Activated CD8-positive, alpha-beta T cell treated with anti-CD3 and anti-CD28 coated beads, Interleukin-2, amount 10 ng/mL, durations not matched to agents 7 days and 5 days (primary cell): ENCODE results near the gene ASB7. TPM values are rescaled to one million over a fixed set of nuclear protein-coding genes. Genes with fewer than 3 reads are reported as not detected.
"Not testable (repeated sequence)": the region's sequence is repeated elsewhere in the genome, so short reads cannot be mapped to it uniquely, and the experiment has no call there.

ENCODE experiments used
- ATAC-seq: fragments of 150-1000 bp; cut with Tn5 transposase; one replicate; pipeline ENCODE4 v1.10.0; 2021; ENCODE audit warnings: moderate library complexity
- CTCF ChIA-PET: fragments of 350-600 bp; sonication (Branson Sonifier 250); formaldehyde crosslinking; loops from one replicate; lab custom pipeline; 2021; ENCODE audit warnings: antibody characterized with exemption; lab: Charles Lee
- POLR2A ChIA-PET: fragments of 350-600 bp; sonication (Branson Sonifier 250); formaldehyde crosslinking; loops from one replicate; lab custom pipeline; 2021; ENCODE audit warnings: antibody characterized with exemption; lab: Charles Lee
- DNase-seq: peaks from one replicate; pipeline ENCODE4 v3.0.0-alpha.2; 2020
- H3K27ac Mint-ChIP-seq: one replicate; pipeline ENCODE4 v1.8.0; 2021; ENCODE audit warnings: mild to moderate bottlenecking, mixed read lengths
- H3K27me3 Mint-ChIP-seq: one replicate; pipeline ENCODE4 v1.8.0; 2021; ENCODE audit warnings: low read depth, mixed read lengths
- H3K36me3 Mint-ChIP-seq: one replicate; pipeline ENCODE4 v1.8.0; 2021; ENCODE audit warnings: low read depth, mixed read lengths
- H3K4me1 Mint-ChIP-seq: one replicate; pipeline ENCODE4 v1.8.0; 2021; ENCODE audit warnings: low read depth, mixed read lengths
- H3K4me3 Mint-ChIP-seq: one replicate; pipeline ENCODE4 v1.8.0; 2021; ENCODE audit warnings: mild to moderate bottlenecking, mixed read lengths
- H3K9me3 Mint-ChIP-seq: one replicate; pipeline ENCODE4 v1.8.0; 2022; ENCODE audit warnings: mixed read lengths; ENCODE audit not compliant: insufficient read depth
- total RNA-seq, 2 experiments: library from RNA; stranded (reverse); gene quantifications; one replicate each; pipeline ENCODE4 v1.2.3, GENCODE V29; 2021

Gene ASB7
- total RNA-seq, 2 experiments from 2014 or later = 17.7 to 18.5 TPM

DNA sequence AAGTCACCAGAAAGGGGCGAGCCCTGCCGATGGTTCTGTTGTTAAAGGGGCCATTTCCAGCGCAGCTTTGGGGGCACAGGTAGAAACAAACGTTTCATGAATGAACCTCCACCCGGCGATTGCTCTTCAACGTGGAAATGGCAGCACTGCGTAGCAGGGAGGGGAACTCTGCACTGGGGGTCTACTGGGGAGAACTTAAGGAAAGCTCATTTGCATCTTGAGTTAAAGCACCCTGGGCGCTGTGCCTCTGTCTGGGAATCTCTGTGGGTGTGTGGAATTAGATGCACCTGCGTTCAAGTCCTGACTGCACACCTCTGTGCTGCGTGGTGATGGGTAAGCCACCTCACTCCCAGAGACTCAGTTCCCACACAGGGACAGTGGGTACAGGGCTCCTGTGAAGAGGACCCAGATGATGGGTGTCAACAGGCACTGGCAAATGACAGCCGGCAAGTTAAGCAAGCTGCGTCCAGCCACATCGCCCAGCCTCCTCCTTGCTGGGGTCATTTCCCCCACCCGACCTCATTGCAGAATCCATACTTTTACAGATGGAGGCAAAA lies 68.8 kb downstream of the ASB7 start:
- DNase-seq = no peak
- ChIA-PET CTCF (interaction anchor here (0.7 kb wide), 1 partner anchor 329 kb away, joined by 3 read pairs; no protein-coding TSS in a partner anchor), POLR2A (no interaction called here)
- H3K4me1 Mint-ChIP-seq = no peaks in the 10 kb centered on the region
- peaks cover 4% of the 10 kb centered on the region for H3K27me3 Mint-ChIP-seq
- no peaks in the 10 kb centered on the region for H3K9me3 Mint-ChIP-seq
- H3K27ac Mint-ChIP-seq = no peak overlapping the region
- no peak overlapping the region for H3K4me3 Mint-ChIP-seq
- ATAC-seq = no peak
- no peaks in the 10 kb centered on the region for H3K36me3 Mint-ChIP-seq

DNA sequence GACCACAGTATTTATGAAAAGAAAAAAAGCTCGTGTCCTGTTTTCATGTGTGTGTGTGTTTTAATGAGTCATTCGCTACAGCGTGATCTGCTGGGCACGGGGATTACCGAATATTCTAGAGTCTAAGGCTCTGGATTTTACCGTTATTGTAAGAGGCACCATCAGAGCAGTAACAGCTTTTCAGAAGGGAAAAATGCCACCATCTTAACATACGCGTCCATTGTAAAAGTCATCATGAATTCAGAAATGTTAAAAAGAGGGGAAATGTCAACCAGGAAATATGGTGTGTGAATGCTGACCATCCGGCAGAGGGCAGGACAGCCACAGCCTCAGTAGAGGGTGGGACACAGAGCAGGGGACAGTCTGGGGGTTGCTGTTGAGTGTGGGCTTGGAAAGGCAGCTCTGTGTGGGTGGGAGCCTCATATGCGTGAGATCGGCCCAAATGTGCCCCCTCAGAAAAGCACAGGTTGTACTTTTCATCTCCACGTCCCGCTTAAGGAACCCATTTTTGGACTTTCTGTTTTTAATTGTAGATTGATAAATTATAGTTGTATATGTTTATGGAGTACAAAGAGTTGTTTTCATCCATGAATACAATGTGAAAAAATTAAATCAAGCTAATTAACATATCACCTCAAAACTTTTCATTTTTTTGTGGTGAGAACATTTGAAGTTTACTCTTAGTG lies 69.6 kb downstream of the ASB7 start:
- CTCF ChIA-PET = interaction anchor here (0.7 kb wide), 1 partner anchor 328 kb away, joined by 3 read pairs; no protein-coding TSS in a partner anchor
- Mint-ChIP-seq H3K36me3 (no peaks in the 10 kb centered on the region), H3K9me3 (no peaks in the 10 kb centered on the region), H3K27me3 (peaks cover 9% of the 10 kb centered on the region), H3K27ac (no peak overlapping the region), H3K4me1 (no peaks in the 10 kb centered on the region), H3K4me3 (no peak overlapping the region)
- POLR2A ChIA-PET = no interaction called here
- DNase-seq (no peak), ATAC-seq (no peak)

DNA sequence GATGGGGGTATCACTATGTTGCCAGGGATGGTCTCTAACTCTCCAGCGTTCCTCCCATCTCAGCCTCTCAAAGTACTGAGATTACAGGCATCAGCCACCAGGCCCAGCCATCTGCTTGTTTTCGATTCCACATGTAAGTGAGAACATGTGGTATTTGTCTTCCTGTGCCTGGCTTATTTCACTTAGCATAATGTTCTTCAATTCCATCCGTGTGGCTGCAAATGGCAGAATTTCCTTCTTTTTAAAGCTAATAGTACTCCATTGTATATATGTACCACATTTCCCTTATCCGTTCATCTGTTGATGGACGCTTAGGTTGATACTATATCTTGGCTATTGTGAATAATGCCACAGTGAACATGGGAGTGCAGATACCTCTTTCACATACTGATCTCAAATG lies 70.6 kb downstream of the ASB7 start:
- ATAC-seq = no peak
- CTCF ChIA-PET = no interaction called here
- Mint-ChIP-seq H3K4me3 (no peak overlapping the region), H3K4me1 (no peaks in the 10 kb centered on the region), H3K27me3 (peaks cover 11% of the 10 kb centered on the region), H3K27ac (no peak overlapping the region), H3K9me3 (no peaks in the 10 kb centered on the region), H3K36me3 (no peaks in the 10 kb centered on the region)
- DNase-seq = no peak
- POLR2A ChIA-PET = no interaction called here

DNA sequence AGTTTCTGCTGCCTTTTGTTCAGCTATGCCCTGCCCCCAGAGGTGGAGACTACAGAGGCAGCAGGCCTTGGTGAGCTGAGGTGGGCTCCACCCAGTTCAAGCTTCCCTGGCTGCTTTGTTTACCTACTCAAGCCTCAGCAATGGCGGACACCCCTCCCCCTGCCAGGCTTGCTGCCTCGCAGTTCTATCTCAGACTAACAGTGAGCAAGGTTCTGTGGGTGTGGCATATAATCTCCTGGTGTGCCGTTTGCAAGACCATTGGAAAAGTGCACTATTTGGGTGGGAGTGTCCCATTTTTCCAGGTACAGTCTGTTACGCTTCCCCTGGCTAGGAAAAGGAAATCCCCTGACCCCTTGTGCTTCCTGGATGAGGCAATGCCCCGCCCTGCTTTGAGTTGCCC lies 76.8 kb downstream of the ASB7 start:
- H3K36me3 Mint-ChIP-seq, H3K27ac Mint-ChIP-seq, DNase-seq, ATAC-seq, H3K4me3 Mint-ChIP-seq, CTCF ChIA-PET, H3K9me3 Mint-ChIP-seq, POLR2A ChIA-PET, H3K4me1 Mint-ChIP-seq: not testable (repeated sequence)
- peaks cover 14% of the 10 kb centered on the region for H3K27me3 Mint-ChIP-seq

DNA sequence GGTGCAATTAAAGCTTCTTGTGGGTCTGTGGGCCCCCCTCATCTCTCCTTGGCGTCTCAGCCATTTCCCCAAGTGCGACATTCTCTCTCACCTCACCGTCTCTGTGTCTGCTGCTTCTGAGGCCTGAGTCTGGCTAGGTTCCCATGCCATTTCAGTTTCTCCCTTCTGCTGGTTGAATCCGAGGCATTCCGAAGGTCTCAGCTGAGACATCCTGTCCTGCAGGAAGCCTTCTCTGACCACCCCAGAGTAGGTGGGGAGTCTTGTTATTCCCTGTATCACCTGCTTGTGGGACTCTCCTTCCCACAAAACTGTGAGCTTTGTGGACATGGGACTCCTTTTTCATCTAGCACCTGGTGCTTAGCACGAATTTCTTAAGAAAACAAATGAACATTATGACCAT lies 78.3 kb downstream of the ASB7 start:
- ChIA-PET POLR2A (no interaction called here), CTCF (no interaction called here)
- Mint-ChIP-seq H3K27me3 (peaks cover 13% of the 10 kb centered on the region), H3K4me1 (peaks cover 4% of the 10 kb centered on the region), H3K4me3 (no peak overlapping the region), H3K9me3 (no peaks in the 10 kb centered on the region), H3K27ac (no peak overlapping the region), H3K36me3 (no peaks in the 10 kb centered on the region)
- no peak for ATAC-seq
- no peak for DNase-seq

DNA sequence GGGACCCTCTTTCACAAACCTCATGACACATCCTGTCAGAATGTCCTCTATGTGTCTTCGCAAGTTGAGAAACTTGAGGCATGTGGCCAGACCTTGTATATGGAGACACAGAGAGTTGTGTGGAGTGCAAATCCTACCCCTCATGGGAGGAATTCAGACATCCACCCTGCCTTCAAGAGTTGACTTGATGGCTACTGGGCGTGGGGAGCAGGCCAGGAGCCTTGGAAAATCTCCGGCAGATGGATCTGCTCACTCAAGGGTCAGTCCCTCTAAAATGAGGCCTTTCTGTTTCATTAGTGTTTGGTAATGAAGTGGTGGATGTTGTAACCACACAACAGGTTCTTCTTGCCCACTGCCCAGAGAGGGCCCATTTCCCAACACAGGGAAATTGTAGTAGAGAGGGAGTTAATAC lies 79.0 kb downstream of the ASB7 start:
- Mint-ChIP-seq H3K27me3 (peaks cover 9% of the 10 kb centered on the region), H3K36me3 (no peaks in the 10 kb centered on the region), H3K27ac (no peak overlapping the region), H3K4me1 (peaks cover 4% of the 10 kb centered on the region), H3K9me3 (no peaks in the 10 kb centered on the region), H3K4me3 (no peak overlapping the region)
- ChIA-PET POLR2A (no interaction called here), CTCF (no interaction called here)
- ATAC-seq (no peak), DNase-seq (no peak)

DNA sequence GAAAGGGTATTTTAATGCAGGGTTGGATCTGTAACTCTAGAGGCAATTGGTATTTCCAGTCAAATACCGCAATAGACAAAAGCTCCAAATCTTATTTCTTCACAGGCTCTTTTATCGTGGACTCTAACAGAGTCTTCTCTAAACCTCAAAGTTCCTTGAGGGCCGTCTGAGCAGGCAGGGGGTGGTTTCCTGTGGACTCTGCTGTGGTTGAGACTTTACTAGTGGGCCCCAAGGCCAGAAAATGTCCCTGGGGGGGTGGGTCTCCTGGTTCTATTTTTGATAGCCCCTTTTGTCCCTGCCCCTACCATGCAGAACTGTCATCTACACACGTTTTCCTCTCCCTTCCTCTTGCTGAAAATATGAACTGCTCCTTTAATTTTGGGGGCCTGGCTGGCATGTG lies 80.1 kb downstream of the ASB7 start:
- ChIA-PET CTCF (interaction anchor here (1.2 kb wide), 1 partner anchor 190 kb away, joined by 3 read pairs; no protein-coding TSS in a partner anchor), POLR2A (no interaction called here)
- ATAC-seq (no peak), DNase-seq (no peak)
- no peak overlapping the region for H3K4me3 Mint-ChIP-seq
- H3K27me3 Mint-ChIP-seq = peaks cover 5% of the 10 kb centered on the region
- H3K36me3 Mint-ChIP-seq = no peaks in the 10 kb centered on the region
- H3K9me3 Mint-ChIP-seq = no peaks in the 10 kb centered on the region
- H3K4me1 Mint-ChIP-seq = peaks cover 4% of the 10 kb centered on the region
- H3K27ac Mint-ChIP-seq = no peak overlapping the region

DNA sequence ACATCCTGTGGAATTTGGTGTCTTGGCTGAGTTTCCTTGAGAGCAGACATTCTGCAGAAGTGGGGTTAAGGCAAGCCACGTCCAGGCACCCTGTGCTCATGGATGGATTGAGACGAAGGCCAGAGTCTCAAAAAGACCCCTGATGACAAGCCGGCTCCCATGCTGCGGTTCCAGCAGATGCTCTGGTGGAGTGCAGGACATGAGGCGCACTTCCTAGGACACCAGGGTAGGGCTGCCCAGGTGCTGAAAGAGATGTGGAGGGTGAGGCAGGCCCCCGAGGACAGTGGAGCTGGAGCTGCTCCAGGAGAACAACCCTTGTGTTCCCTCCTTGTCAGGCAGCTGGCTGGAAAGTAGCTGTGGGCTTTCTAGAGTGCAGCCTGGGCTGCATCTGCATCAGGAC lies 81.0 kb downstream of the ASB7 start:
- ChIA-PET CTCF (interaction anchor here (1.2 kb wide), 1 partner anchor 190 kb away, joined by 3 read pairs; no protein-coding TSS in a partner anchor), POLR2A (no interaction called here)
- Mint-ChIP-seq H3K4me1 (peaks cover 4% of the 10 kb centered on the region), H3K9me3 (no peaks in the 10 kb centered on the region), H3K27me3 (no peaks in the 10 kb centered on the region), H3K27ac (no peak overlapping the region), H3K4me3 (no peak overlapping the region), H3K36me3 (no peaks in the 10 kb centered on the region)
- no peak for DNase-seq
- no peak for ATAC-seq

DNA sequence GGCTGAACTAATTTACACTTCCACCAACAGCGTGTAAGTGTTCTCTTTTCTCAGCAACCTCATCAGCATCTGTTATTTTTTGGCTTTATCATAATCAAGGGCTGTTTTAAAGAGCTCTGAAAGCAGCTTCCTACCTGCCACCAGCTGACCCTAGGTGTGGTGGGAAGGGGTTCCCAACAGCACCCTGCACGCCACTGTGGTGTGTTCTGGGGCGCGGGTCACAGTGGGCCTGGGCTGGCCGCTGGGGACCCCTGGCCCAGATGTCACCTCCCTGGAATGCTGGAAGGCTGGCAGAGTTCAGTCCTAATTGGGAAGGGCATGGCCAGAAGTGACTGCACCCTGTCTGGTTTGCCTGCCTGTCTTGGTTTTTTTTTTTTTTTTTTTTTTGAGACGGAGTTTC lies 82.2 kb downstream of the ASB7 start:
- Mint-ChIP-seq H3K4me1 (peaks cover 4% of the 10 kb centered on the region), H3K36me3 (no peaks in the 10 kb centered on the region), H3K27ac (no peak overlapping the region), H3K9me3 (no peaks in the 10 kb centered on the region), H3K27me3 (no peaks in the 10 kb centered on the region), H3K4me3 (no peak overlapping the region)
- no peak for DNase-seq
- ATAC-seq = no peak
- CTCF ChIA-PET = no interaction called here
- POLR2A ChIA-PET = no interaction called here

DNA sequence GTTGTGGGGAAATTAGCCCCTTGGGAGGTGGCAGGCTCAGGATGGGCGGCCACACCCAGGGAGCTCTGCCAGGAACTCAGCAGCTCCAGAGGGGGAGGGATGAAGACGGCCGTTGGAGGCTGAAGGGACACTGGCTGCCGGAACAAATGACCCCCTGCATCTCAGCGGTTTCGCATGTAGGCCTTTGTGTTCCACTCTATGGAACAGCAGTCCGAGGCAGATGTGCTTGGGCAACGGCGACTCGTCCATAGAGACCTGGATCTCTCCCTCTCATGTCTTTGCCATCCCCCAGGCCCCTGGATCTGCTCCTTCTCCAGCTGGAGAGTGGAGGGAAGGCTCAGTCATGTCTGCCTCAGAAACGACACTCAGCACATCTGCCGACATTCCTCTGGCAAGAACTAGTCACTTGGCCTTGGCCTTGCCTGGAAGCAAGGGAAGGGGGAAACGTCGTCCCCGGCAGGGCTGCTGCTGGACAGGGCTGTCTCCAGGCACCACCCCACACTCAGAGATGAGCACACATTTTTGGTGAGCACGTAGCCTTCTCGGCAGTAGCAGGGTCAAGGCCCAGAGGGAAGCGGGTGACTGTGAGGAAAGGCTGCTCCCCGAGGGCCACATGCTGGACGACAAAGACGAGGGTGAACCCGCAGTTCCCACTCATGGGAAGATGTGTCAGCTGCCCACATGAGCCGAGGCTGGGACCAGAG lies 83.8 kb downstream of the ASB7 start:
- Mint-ChIP-seq H3K36me3 (no peaks in the 10 kb centered on the region), H3K4me1 (peaks cover 4% of the 10 kb centered on the region), H3K27ac (no peak overlapping the region), H3K4me3 (no peak overlapping the region), H3K9me3 (no peaks in the 10 kb centered on the region), H3K27me3 (no peaks in the 10 kb centered on the region)
- ATAC-seq (no peak), DNase-seq (no peak)
- CTCF ChIA-PET = no interaction called here
- POLR2A ChIA-PET = interaction anchor here (0.6 kb wide), 1 partner anchor 10 kb away, joined by 3 read pairs; no protein-coding TSS in a partner anchor

DNA sequence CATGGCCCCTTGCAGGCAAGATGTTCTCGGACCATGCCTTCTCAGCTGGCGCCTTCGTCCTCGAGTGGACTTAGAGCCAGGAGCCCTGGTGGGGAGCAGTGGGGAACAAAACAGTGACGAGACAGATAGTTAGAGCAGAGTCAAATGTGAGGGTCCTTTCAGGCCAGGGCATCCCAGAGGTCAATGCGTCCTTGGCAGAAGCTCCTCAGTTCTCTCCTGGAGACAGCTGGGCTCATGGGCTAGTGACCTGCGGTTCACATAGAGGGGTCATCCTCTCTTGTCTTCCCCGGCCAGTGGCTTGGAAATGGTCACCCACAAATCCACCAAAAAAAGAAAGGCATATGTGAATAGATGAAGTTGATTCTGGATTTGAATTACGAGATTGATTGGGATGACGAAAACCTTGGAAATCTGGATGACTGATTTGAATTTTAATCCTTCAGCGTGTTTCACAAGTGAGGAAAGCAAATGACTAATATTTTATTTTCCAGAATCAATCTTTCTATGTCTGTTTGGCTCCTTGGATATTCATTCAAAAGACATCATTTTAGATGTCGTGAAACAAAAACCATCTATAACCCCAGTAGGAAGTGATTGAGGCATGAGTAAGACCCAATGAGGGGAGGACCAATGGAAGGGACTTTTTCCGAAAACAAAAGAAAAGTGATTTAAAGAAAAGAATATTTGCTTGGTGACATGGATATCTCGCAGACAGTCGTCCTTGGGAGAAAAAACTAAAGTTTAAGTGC lies 84.5 kb downstream of the ASB7 start:
- peaks cover 4% of the 10 kb centered on the region for H3K4me1 Mint-ChIP-seq
- H3K27me3 Mint-ChIP-seq = no peaks in the 10 kb centered on the region
- ChIA-PET CTCF (no interaction called here), POLR2A (no interaction called here)
- no peak for ATAC-seq
- no peaks in the 10 kb centered on the region for H3K36me3 Mint-ChIP-seq
- no peak for DNase-seq
- no peak overlapping the region for H3K27ac Mint-ChIP-seq
- H3K9me3 Mint-ChIP-seq = no peaks in the 10 kb centered on the region
- no peak overlapping the region for H3K4me3 Mint-ChIP-seq
